HG03442 (cell line): ENCODE results near the gene TPP1.

Source experiments
- ATAC-seq: cut with Tn5 transposase; IDR thresholded peaks from one replicate; pipeline ENCODE4 v1.9.1; 2021; ENCODE audit warnings: mild to moderate bottlenecking, moderate library complexity; ENCODE audit not compliant: unreplicated experiment

Gene TPP1

GRCh38 chr11:6647836-6648235 lies 28.6 kb upstream of the TPP1 start:
- ATAC-seq = no peak

- ATAC-seq = peak; percentile 90
Measured at GRCh38 chr11:6646918-6647679, 27.9 kb upstream of the TPP1 start.

GRCh38 chr11:6646576-6646917 lies 27.3 kb upstream of the TPP1 start:
- ATAC-seq = no peak

- ATAC-seq = no peak
Measured at GRCh38 chr11:6646071-6646470, 26.8 kb upstream of the TPP1 start.

- no peak for ATAC-seq
Measured at GRCh38 chr11:6642957-6643356, 23.7 kb upstream of the TPP1 start.

- ATAC-seq = no peak
Measured at GRCh38 chr11:6640985-6641701, 21.9 kb upstream of the TPP1 start.

GRCh38 chr11:6640036-6640984 lies 21.1 kb upstream of the TPP1 start:
- ATAC-seq = no peak

GRCh38 chr11:6638429-6638828 lies 19.2 kb upstream of the TPP1 start:
- no peak for ATAC-seq

- ATAC-seq = no peak
Measured at GRCh38 chr11:6637871-6638270, 18.6 kb upstream of the TPP1 start.

- no peak for ATAC-seq
Measured at GRCh38 chr11:6636480-6636879, 17.3 kb upstream of the TPP1 start.

GRCh38 chr11:6635082-6635932 lies 16.1 kb upstream of the TPP1 start:
- no peak for ATAC-seq

- ATAC-seq = no peak
Measured at GRCh38 chr11:6634534-6634933, 15.3 kb upstream of the TPP1 start.

GRCh38 chr11:6633422-6634408 lies 14.5 kb upstream of the TPP1 start:
- ATAC-seq = no peak

GRCh38 chr11:6632116-6633073 lies 13.2 kb upstream of the TPP1 start:
- no peak for ATAC-seq

- no peak for ATAC-seq
Measured at GRCh38 chr11:6631361-6631890, 12.2 kb upstream of the TPP1 start.

- ATAC-seq = no peak
Measured at GRCh38 chr11:6630632-6631291, 11.5 kb upstream of the TPP1 start.

GRCh38 chr11:6629892-6630631 lies 10.8 kb upstream of the TPP1 start:
- no peak for ATAC-seq
